SU-DHL-6 (cell line): ENCODE data around the gene DCAKD.

Experiments used
- H2AFZ ChIP-seq: fragments of 200-600 bp; sonication (generic); 2 replicates; pipeline ENCODE4 v1.6.1; 2014; ENCODE audit warnings: low read depth, mild to moderate bottlenecking, moderate library complexity, mixed read lengths, antibody characterized with exemption, low read length; ENCODE audit not compliant: severe bottlenecking
- H3F3A ChIP-seq: fragments of 200-600 bp; shearing (Covaris generic); 2 replicates; pipeline ENCODE4 v1.6.0; 2016; ENCODE audit warnings: antibody characterized with exemption, mild to moderate bottlenecking; ENCODE audit not compliant: insufficient read depth
- H3K27ac ChIP-seq: fragments of 200-600 bp; sonication (generic); 2 replicates; pipeline ENCODE4 v1.5.1; 2016; ENCODE audit warnings: low read depth, mild to moderate bottlenecking, low read length, moderate library complexity, mixed read lengths
- H3K27me3 ChIP-seq: fragments of 200-600 bp; sonication (generic), shearing (Covaris generic); 2 replicates; pipeline ENCODE4 v1.6.0; 2014; ENCODE audit warnings: mild to moderate bottlenecking, low read length
- H3K36me3 ChIP-seq: fragments of 200-600 bp; sonication (generic); 2 replicates; pipeline ENCODE4 v1.6.1; 2014; ENCODE audit warnings: mild to moderate bottlenecking, low read length, mixed read lengths
- H3K4me2 ChIP-seq: fragments of 300-600, 200-600 bp; shearing (Covaris generic), sonication (generic); 2 replicates; pipeline ENCODE4 v1.6.0; 2014; ENCODE audit warnings: low read length, low read depth, mild to moderate bottlenecking; ENCODE audit not compliant: poor library complexity, severe bottlenecking
- H3K4me3 ChIP-seq: fragments of 200-600 bp; sonication (generic); 2 replicates; pipeline ENCODE4 v1.5.1; 2014; ENCODE audit warnings: antibody characterized with exemption, low read length, mild to moderate bottlenecking, mixed read lengths; ENCODE audit not compliant: insufficient read depth, poor library complexity, severe bottlenecking
- H3K79me2 ChIP-seq: fragments of 200-600 bp; sonication (generic); 2 replicates; pipeline ENCODE4 v1.6.1; 2014; ENCODE audit warnings: mild to moderate bottlenecking, low read length, moderate library complexity; ENCODE audit not compliant: insufficient read depth
- H3K9ac ChIP-seq: fragments of 200-600 bp; sonication (generic); 2 replicates; pipeline ENCODE4 v1.7.0; 2014; ENCODE audit warnings: mild to moderate bottlenecking, low read length
- H3K9me2 ChIP-seq: fragments of 200-600 bp; sonication (generic); replicated peaks from 2 replicates; pipeline ENCODE4 v1.6.1; 2014; ENCODE audit warnings: low read length; ENCODE audit not compliant: insufficient read depth
- H3K9me3 ChIP-seq: fragments of 200-600 bp; sonication (generic); 2 replicates; pipeline ENCODE4 v1.6.1; 2014; ENCODE audit warnings: low read length, mixed read lengths; ENCODE audit not compliant: insufficient read depth
- H4K20me1 ChIP-seq: fragments of 200-600 bp; sonication (generic); 2 replicates; pipeline ENCODE4 v1.6.1; 2014; ENCODE audit warnings: low read depth, mild to moderate bottlenecking, antibody characterized with exemption, low read length, moderate library complexity, mixed read lengths
- EZH2phosphoT487 ChIP-seq: fragments of 200-600 bp; sonication (generic), shearing (Covaris generic); conservative IDR thresholded peaks from 2 replicates; pipeline ENCODE4 v1.6.1; 2018; ENCODE audit warnings: mild to moderate bottlenecking, antibody characterized with exemption, low read length, moderate library complexity, mixed read lengths
- TF ChIP-seq, protein P1 (sequence below): fragments of 200-600 bp; sonication (generic); IDR thresholded peaks from one replicate; pipeline ENCODE4 v1.5.1; 2017; ENCODE audit warnings: antibody characterized with exemption, mild to moderate bottlenecking, low read length, moderate library complexity; ENCODE audit not compliant: insufficient read depth, poor library complexity, severe bottlenecking

DCAKD gene

DNA sequence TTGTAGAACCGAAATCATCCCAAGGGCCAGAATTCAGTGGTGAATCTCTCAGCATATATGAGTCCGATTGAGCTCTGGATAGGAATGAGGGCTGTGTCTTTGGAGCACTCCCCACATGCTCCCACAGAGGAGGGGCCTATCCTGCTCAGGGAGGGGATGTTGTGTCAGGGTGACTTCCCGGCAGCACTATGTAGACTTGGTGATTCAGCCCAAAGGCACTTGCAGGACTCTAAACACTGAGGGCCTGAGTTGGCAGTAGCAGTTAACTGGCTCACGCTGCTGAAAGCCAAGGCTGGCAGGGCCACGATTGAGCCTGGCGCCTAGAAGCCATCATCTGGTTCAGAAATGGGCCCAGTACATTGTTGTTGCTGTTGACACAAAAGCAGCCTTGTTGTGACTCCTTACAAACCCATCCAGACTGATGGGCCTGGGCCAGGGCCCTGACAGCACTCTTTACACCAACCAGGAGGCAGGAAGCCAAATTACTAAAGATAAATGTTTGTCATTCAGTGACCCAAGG is 41.5 kb upstream of the DCAKD start:
- Histone ChIP-seq H3K4me3 (no peak overlapping the region), H3K9ac (no peak overlapping the region), H3K27ac (no peak overlapping the region), H3K27me3 (no peaks in the 10 kb centered on the region), H3K9me3 (no peaks in the 10 kb centered on the region), H3K79me2 (no peaks in the 10 kb centered on the region), H3K4me2 (no peak overlapping the region), H4K20me1 (no peaks in the 10 kb centered on the region), H3K36me3 (peaks cover 6% of the 10 kb centered on the region; the same call in 1 of the 2 replicates), H3F3A (no peaks in the 10 kb centered on the region), H2AFZ (no peak overlapping the region), H3K9me2 (no peaks in the 10 kb centered on the region)
- TF ChIP-seq, protein P1, sequence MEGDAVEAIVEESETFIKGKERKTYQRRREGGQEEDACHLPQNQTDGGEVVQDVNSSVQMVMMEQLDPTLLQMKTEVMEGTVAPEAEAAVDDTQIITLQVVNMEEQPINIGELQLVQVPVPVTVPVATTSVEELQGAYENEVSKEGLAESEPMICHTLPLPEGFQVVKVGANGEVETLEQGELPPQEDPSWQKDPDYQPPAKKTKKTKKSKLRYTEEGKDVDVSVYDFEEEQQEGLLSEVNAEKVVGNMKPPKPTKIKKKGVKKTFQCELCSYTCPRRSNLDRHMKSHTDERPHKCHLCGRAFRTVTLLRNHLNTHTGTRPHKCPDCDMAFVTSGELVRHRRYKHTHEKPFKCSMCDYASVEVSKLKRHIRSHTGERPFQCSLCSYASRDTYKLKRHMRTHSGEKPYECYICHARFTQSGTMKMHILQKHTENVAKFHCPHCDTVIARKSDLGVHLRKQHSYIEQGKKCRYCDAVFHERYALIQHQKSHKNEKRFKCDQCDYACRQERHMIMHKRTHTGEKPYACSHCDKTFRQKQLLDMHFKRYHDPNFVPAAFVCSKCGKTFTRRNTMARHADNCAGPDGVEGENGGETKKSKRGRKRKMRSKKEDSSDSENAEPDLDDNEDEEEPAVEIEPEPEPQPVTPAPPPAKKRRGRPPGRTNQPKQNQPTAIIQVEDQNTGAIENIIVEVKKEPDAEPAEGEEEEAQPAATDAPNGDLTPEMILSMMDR, result no peak
- no peak for TF ChIP-seq EZH2phosphoT487

DNA sequence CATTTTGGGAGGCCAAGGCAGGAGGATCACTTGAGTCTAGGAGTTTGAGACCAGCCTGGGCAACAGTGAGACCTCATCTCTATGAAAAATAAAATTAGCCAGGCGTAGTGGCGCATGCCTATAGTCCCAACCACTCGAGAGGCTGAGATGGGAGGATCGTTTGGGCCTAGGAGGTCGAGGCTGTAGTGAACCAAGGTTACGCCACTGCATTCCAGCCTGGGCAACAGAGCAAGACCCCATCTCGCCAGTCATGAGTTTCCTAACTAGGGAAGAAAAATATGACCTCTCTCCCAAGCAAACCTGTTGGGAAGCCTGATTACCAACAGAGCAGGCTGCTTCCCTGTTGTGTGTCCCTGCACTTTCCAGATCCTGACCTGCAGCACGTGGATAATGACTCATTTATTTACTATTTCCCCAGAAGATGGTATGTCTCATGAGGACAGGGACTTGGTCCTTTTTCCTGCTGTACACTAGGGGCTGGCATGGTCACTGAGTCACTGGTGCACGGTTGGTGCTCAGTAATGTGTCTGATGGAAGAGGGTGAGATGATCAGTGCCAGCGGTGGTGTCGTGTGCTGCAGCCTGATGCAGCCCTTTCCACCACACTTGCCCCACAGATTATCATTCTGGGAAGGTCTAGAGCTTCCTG is 40.5 kb upstream of the DCAKD start:
- Histone ChIP-seq H3K27ac (no peak overlapping the region), H4K20me1 (no peaks in the 10 kb centered on the region), H2AFZ (no peak overlapping the region), H3K36me3 (peaks cover 8% of the 10 kb centered on the region; the same call in 1 of the 2 replicates), H3K4me2 (no peak overlapping the region), H3F3A (no peaks in the 10 kb centered on the region), H3K79me2 (no peaks in the 10 kb centered on the region), H3K9me3 (no peaks in the 10 kb centered on the region), H3K9ac (no peak overlapping the region), H3K27me3 (no peaks in the 10 kb centered on the region), H3K4me3 (no peak overlapping the region), H3K9me2 (no peaks in the 10 kb centered on the region)
- TF ChIP-seq EZH2phosphoT487, result no peak
- TF ChIP-seq, protein P1, result no peak

DNA sequence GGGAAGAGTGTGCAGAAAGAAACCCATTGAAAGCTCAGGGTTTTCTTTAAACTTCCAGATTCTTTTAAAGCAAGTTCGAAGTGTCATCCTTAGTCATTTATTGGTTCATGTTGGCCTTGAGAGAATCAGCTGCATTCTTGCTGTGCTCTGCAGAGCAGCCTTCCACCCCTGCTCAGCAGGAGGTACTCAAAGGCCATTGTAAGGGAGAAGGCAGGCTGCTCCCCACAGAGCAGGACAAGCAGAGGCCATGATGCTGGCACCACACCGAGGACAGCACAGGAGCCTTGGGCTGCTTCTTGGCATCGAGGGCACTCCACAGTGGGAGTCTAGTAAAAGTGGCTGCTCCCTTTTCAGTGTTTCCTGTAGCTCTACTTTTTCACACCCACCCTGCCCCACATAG is 39.3 kb upstream of the DCAKD start:
- Histone ChIP-seq H3K27me3 (no peaks in the 10 kb centered on the region), H3K9me2 (no peaks in the 10 kb centered on the region), H3F3A (no peaks in the 10 kb centered on the region), H3K79me2 (no peaks in the 10 kb centered on the region), H3K36me3 (peaks cover 2% of the 10 kb centered on the region; the same call in 1 of the 2 replicates), H3K9me3 (no peaks in the 10 kb centered on the region), H3K27ac (no peak overlapping the region), H4K20me1 (no peaks in the 10 kb centered on the region), H3K9ac (no peak overlapping the region), H3K4me3 (no peak overlapping the region), H3K4me2 (no peak overlapping the region), H2AFZ (no peak overlapping the region)
- TF ChIP-seq, protein P1, result no peak
- TF ChIP-seq EZH2phosphoT487, result no peak
